A549 treated with AZD2906 at 1 μM for 4 hours (cell line): ENCODE data around the gene POLR2C. TPM values are rescaled to one million over a fixed set of nuclear protein-coding genes. Genes with fewer than 3 reads are reported as not detected.

ENCODE experiments used
- total RNA-seq: library from RNA; stranded (reverse); fragments of 200-300 nt; extraction: Qiagen RNA extraction; gene quantifications from 5 replicates; pipeline ENCODE4 v1.2.3, GENCODE V29; 2022

The POLR2C gene
- total RNA-seq: 105 to 193 TPM (median 108 TPM) in 5 replicates

GRCh38 chr16:57462209-57462977, at the start of gene POLR2C:
Gene POLR2C, plus strand, starts transcription at chr16:57462679. Its CDS starts 46 bp downstream, at chr16:57462725.

GRCh38 chr16:57447186-57447962, 15.1 kb upstream of the POLR2C start, which contains the start of the genes CIAPIN1 and COQ9:
Gene CIAPIN1, minus strand, starts transcription at chr16:57447385. Its CDS starts 6,457 bp downstream, at chr16:57440928.
Gene COQ9, plus strand, starts transcription at chr16:57447479. Its CDS starts 27 bp downstream, at chr16:57447506.

GRCh38 chr16:57485916-57486857, 23.7 kb downstream of the POLR2C start, which contains the start of gene DOK4:
Gene DOK4, minus strand, starts transcription at chr16:57486493. Its CDS starts 6,986 bp downstream, at chr16:57479507.

Other genes with a start within 250 kb of the POLR2C start
- 76.6 to 82.0 TPM (median 78.7 TPM) in 5 replicates for gene ARL2BP, start 217.4 kb upstream of the POLR2C start, total RNA-seq
- 1.4 to 1.7 TPM (median 1.6 TPM) in 5 replicates for gene PLLP, start 178.0 kb upstream of the POLR2C start, total RNA-seq
- gene CCL22, start 103.9 kb upstream of the POLR2C start, total RNA-seq: 0.05 to 0.07 TPM (median 0.05 TPM) in 4 of 5 replicates, not detected in the other
- 0.06 to 0.11 TPM (median 0.08 TPM) in 5 replicates for gene CX3CL1, start 90.2 kb upstream of the POLR2C start, total RNA-seq
- gene CCL17, start 57.9 kb upstream of the POLR2C start, total RNA-seq: not detected in 5 replicates
- gene CIAPIN1, start 15.3 kb upstream of the POLR2C start, total RNA-seq: 70.7 to 96.2 TPM (median 72.4 TPM) in 5 replicates
- 40.3 to 51.4 TPM (median 49.7 TPM) in 5 replicates for gene COQ9, start 15.2 kb upstream of the POLR2C start, total RNA-seq
- gene DOK4, start 23.8 kb downstream of the POLR2C start, total RNA-seq: 29.0 to 38.7 TPM (median 36.9 TPM) in 5 replicates
- 5.9 to 9.3 TPM (median 8.4 TPM) in 5 replicates for gene CCDC102A, start 73.9 kb downstream of the POLR2C start, total RNA-seq
- gene ADGRG5, start 80.0 kb downstream of the POLR2C start, total RNA-seq: 0.03 to 0.07 TPM (median 0.06 TPM) in 5 replicates
- gene ADGRG1, start 166.0 kb downstream of the POLR2C start, total RNA-seq: 148 to 205 TPM (median 174 TPM) in 5 replicates
- 0.44 to 0.69 TPM (median 0.66 TPM) in 5 replicates for gene ADGRG3, start 205.6 kb downstream of the POLR2C start, total RNA-seq
- gene DRC7, start 232.1 kb downstream of the POLR2C start, total RNA-seq: 0.07 to 0.21 TPM (median 0.08 TPM) in 4 of 5 replicates, not detected in the other